K562 (cell line): ENCODE measurements around the gene TEP1. TPM values are rescaled to one million over a fixed set of nuclear protein-coding genes. Genes with fewer than 3 reads are reported as not detected.
A peak's percentile ranks its signal among the peaks of the same experiment; 100 is the strongest.

Source experiments
- E2F5 ChIP-seq: sonication (generic); formaldehyde crosslinking; IDR thresholded peaks from 2 replicates; pipeline ENCODE4 v1.8.0; 2022; ENCODE audit warnings: mild to moderate bottlenecking, missing genetic modification reagents
- FOXK2 ChIP-seq, 2 experiments: fragments of 450-650 bp; IDR thresholded peaks in 1 of 2; conservative IDR thresholded peaks in 1 of 2; 2 replicates each; pipeline ENCODE4 v1.6.1; 2016; ENCODE audit warnings: low read depth in 2 of 2, mild to moderate bottlenecking in 1 of 2
- ZNF778 ChIP-seq: fragments of 450-650 bp; formaldehyde crosslinking; IDR thresholded peaks from 2 replicates; pipeline ENCODE4 v1.4.0; 2020; ENCODE audit warnings: mild to moderate bottlenecking, moderate library complexity
- polyA plus RNA-seq, 8 experiments: library from polyadenylated mRNA; depleted of rRNA in 4 of 8; stranded (reverse) in 5 of 8; unstranded in 3 of 8; fragments of >200 nt; fragmentation: Nextera tagmentation in 2 of 8; fragmentation: Illumina TruSeq in 1 of 8; extraction: Ambion mirVana in 2 of 8; extraction: Trizol in 1 of 8; gene quantifications; 2 replicates each; pipeline versions ENCODE4 v1.2.1 to v1.2.3, GENCODE V29; 2011 to 2014; ENCODE audit warnings: inconsistent platforms in 1 of 8, missing spikeins in 1 of 8
- total RNA-seq, 7 experiments: library from RNA; depleted of rRNA in 6 of 7; stranded (reverse); fragments of >200 nt in 6 of 7; fragmentation: Illumina TruSeq in 2 of 7; extraction: Trizol in 2 of 7; gene quantifications; 2 replicates each; pipeline versions ENCODE4 v1.2.1 to v1.2.3, GENCODE V29; 2011 to 2021; ENCODE audit warnings: low replicate concordance in 1 of 7
- TF ChIP-seq, protein P1 (sequence below): fragments of 450-650 bp; IDR thresholded peaks from 2 replicates; pipeline ENCODE4 v1.6.1; 2016; ENCODE audit warnings: low read depth

Gene TEP1
- total and polyA plus RNA-seq, 9 of the 15 experiments (the other 6 are each of a cell fraction or from before 2014, with no cell fraction given): 1.0 to 12.2 (median 7.1) TPM

DNA sequence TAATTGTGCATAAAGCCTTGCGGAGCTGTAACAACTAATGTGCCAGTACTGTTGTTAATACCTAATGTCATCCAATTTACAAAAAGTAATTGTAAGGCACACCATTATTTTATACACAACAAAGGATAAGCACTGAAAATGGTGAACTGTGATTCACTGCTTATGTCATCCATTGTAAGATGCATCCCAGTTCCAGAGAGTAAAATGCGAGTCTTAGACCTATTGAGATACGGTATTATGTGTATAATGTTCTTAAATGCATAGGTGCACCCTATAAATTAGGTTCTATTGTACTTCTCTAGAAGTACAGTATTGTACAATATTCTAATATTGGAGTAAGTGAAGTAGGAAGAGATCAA is 69.5 kb downstream of the TEP1 start (continued):
- TF ChIP-seq, protein P1, sequence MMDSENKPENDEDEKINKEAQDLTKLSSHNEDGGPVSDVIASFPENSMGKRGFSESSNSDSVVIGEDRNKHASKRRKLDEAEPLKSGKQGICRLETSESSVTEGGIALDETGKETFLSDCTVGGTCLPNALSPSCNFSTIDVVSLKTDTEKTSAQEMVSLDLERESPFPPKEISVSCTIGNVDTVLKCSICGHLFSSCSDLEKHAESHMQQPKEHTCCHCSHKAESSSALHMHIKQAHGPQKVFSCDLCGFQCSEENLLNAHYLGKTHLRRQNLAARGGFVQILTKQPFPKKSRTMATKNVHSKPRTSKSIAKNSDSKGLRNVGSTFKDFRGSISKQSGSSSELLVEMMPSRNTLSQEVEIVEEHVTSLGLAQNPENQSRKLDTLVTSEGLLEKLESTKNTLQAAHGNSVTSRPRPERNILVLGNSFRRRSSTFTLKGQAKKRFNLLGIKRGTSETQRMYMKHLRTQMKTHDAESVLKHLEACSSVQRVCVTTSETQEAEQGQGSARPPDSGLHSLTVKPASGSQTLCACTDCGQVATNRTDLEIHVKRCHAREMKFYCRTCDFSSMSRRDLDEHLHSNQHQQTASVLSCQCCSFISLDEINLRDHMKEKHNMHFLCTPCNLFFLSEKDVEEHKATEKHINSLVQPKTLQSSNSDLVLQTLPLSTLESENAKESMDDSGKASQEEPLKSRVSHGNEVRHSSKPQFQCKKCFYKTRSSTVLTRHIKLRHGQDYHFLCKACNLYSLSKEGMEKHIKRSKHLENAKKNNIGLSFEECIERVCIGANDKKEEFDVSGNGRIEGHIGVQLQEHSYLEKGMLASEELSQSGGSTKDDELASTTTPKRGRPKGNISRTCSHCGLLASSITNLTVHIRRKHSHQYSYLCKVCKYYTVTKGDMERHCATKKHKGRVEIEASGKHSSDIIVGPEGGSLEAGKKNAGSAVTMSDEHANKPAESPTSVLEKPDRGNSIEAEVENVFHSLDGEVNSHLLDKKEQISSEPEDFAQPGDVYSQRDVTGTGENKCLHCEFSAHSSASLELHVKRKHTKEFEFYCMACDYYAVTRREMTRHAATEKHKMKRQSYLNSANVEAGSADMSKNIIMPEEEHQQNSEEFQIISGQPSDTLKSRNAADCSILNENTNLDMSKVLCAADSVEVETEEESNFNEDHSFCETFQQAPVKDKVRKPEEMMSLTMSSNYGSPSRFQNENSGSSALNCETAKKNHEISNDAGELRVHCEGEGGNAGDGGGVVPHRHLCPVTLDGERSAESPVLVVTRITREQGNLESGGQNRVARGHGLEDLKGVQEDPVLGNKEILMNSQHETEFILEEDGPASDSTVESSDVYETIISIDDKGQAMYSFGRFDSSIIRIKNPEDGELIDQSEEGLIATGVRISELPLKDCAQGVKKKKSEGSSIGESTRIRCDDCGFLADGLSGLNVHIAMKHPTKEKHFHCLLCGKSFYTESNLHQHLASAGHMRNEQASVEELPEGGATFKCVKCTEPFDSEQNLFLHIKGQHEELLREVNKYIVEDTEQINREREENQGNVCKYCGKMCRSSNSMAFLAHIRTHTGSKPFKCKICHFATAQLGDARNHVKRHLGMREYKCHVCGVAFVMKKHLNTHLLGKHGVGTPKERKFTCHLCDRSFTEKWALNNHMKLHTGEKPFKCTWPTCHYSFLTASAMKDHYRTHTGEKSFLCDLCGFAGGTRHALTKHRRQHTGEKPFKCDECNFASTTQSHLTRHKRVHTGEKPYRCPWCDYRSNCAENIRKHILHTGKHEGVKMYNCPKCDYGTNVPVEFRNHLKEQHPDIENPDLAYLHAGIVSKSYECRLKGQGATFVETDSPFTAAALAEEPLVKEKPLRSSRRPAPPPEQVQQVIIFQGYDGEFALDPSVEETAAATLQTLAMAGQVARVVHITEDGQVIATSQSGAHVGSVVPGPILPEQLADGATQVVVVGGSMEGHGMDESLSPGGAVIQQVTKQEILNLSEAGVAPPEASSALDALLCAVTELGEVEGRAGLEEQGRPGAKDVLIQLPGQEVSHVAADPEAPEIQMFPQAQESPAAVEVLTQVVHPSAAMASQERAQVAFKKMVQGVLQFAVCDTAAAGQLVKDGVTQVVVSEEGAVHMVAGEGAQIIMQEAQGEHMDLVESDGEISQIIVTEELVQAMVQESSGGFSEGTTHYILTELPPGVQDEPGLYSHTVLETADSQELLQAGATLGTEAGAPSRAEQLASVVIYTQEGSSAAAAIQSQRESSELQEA: no peak
- TF ChIP-seq FOXK2 (conservative IDR thresholded peaks at IDR 0.05 in 1 of 2, IDR thresholded peaks at IDR 0.05 in 1 of 2; ENCODE audit: low read depth in 2 of 2) (0 out of 4 replicates have a peak, but pooled peaks of 1 of the 2 experiments have one; percentile 4), E2F5 (CRISPR knock-in tag) (no peak), ZNF778 (CRISPR knock-in tag) (no peak)
